ENCODE data around the gene ZNF709.
"Not testable (repeated sequence)": the region's sequence is repeated elsewhere in the genome, so short reads cannot be mapped to it uniquely, and the experiment has no call there.

DNA sequence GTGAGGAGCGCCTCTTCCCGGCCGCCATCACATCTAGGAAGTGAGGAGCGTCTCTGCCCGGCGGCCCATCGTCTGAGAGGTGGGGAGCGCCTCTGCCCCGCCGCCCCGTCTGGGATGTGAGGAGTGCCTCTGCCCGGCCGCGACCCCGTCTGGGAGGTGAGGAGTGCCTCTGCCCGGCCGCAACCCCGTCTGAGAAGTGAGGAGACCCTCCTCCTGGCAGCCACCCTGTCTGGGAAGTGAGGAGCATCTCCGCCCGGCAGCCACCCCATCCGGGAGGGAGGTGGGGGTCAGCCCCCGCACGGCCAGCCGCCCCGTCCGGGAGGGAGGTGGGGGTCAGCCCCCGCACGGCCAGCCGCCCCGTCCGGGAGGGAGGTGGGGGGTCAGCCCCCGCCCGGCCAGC, 17.0 kb downstream of the ZNF709 start:
- TF ChIP-seq EZH2 (IDR thresholded peaks at IDR 0.05); POLR2AphosphoS5 (IDR thresholded peaks at IDR 0.05; ENCODE audit: borderline replicate concordance, low read depth, low read length); FOXP2 (optimal IDR thresholded peaks at IDR 0.05; ENCODE audit: control extremely low read depth, extremely low read length, insufficient read depth): not testable (repeated sequence)
